GM12864 (cell line): ENCODE results near the gene GUSB.
"Not testable (repeated sequence)": the region's sequence is repeated elsewhere in the genome, so short reads cannot be mapped to it uniquely, and the experiment has no call there.

Experiments used
- DNase-seq: peaks from one replicate; pipeline ENCODE4 v3.0.0-alpha.2; 2011; ENCODE audit warnings: low read depth
- H3K4me3 ChIP-seq: 2 replicates; pipeline ENCODE4 v1.5.1; 2011; ENCODE audit warnings: mild to moderate bottlenecking, low read depth, low read length, control low read depth
- TF ChIP-seq, protein P1 (sequence below): IDR thresholded peaks from 2 replicates; pipeline ENCODE4 v1.5.1; 2011; ENCODE audit warnings: low read depth, mild to moderate bottlenecking, moderate library complexity, low read length, control low read depth, inconsistent platforms; ENCODE audit errors: missing control alignments

GUSB gene

DNA sequence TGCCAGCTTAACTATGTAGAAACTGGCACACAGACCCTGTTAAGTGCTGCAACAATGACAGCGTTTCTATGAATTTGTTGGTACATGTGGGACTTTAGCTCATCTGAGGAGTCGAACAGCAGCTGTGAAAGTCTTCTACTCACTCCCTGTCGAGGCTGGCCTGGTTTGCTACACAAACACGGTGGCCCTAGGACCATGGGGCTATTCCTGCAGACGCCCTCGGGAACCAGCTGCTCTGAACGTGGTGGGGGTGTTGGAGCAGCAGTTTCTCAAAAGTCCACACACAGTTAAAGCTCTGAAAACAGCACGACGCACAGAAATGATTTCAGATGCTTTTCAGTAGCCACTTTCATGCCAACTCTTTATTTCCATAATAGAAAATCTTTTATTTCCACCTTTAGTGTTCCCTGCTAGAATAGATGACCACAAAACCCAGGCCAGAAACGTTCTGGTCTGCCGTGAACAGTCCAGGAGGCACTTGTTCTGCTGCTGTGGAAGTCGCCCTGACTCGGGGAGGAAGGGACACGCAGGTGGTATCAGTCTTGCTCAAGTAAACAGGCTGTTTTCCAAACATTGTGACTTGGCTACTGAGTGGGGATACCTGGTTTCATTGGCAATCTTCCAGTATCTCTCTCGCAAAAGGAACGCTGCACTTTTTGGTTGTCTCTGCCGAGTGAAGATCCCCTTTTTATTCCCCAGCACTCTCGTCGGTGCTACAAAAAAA is 21.5 kb downstream of the GUSB start:
- no peak overlapping the region for H3K4me3 ChIP-seq
- no peak for DNase-seq
- TF ChIP-seq, protein P1, sequence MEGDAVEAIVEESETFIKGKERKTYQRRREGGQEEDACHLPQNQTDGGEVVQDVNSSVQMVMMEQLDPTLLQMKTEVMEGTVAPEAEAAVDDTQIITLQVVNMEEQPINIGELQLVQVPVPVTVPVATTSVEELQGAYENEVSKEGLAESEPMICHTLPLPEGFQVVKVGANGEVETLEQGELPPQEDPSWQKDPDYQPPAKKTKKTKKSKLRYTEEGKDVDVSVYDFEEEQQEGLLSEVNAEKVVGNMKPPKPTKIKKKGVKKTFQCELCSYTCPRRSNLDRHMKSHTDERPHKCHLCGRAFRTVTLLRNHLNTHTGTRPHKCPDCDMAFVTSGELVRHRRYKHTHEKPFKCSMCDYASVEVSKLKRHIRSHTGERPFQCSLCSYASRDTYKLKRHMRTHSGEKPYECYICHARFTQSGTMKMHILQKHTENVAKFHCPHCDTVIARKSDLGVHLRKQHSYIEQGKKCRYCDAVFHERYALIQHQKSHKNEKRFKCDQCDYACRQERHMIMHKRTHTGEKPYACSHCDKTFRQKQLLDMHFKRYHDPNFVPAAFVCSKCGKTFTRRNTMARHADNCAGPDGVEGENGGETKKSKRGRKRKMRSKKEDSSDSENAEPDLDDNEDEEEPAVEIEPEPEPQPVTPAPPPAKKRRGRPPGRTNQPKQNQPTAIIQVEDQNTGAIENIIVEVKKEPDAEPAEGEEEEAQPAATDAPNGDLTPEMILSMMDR, result no peak

DNA sequence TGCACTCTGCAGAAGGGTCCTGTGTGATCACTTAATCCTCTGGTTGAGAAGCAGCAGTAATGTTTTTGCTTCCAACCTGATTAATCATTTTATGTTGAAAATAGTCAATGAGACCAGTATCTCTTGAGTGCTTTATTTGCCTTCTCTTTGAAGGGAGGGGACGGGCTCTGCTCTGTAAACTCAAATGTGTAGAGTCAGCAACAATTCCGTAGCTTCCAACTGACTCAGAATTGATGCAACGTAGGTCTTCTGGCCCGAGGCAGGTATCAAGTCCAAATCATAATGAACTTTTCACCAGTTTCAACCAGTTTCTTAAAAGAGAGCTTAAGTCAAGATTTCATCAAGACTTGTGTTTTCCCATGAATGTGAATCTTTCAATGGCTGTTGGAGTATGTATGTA is 26.3 kb downstream of the GUSB start:
- TF ChIP-seq, protein P1, result no peak

DNA sequence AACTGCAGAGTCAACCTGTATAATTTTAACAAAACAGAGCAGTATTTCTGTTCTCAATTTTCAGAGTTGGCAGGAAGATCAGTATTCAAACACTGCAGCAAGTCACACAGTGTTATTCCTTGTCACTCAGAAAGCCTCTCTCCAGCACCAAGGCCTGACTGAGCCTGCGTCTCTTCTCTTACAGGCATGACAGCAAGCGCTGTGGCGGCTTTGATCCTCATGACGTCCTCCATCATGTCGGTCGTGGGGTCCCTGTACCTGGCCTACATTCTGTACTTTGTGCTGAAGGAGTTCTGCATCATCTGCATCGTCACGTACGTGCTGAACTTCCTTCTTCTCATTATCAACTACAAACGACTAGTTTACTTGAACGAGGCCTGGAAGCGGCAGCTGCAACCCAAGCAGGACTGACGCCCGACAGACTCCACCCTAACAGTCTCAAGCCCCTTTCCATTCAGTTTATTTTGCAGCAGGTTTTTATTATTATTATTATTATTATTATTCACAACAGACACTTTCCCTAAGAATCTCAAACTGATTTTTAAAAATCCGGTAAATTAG is 28.0 kb downstream of the GUSB start:
- no peak overlapping the region for H3K4me3 ChIP-seq
- TF ChIP-seq, protein P1, result no peak

More for the DNA sequence above, 26.3 kb downstream of the GUSB start:
- no peak for DNase-seq
- H3K4me3 ChIP-seq, result no peak overlapping the region

DNA sequence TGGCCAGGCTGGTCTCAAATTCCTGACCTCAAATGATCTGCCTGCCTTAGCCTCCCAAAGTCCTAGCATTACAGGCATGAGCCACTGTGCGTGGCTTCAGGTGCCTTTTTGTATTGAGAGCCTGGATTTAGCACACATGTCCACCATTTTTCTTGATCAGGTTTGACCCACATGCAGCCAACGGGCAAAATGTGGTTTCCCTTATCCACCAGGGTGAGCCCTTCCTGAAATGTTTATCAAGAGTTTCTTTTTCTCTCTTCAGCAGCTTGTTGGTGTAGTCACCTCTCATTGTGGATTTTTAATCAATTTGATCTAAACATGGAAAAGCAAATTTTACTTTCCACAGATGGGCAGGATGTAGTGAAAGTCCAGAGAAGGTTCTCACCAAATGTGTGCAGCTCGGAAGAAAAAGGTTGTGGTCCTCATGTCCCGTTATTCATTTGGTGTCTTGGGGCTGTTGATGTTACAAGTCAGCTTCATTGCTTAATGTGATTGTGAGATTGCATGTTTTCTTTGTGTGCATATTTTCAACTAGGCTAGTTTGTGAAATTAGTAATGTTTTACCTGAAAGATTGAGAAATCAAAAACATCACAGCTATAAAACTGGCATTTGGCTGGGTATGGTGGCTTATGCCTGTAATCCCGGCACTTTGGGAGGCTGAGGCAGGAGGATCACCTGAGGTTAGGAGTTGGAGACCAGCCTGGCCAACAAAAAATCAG is 28.9 kb downstream of the GUSB start:
- DNase-seq, result no peak
- TF ChIP-seq, protein P1, result no peak
- no peak overlapping the region for H3K4me3 ChIP-seq

More for the DNA sequence above, 28.0 kb downstream of the GUSB start:
- DNase-seq, result no peak

DNA sequence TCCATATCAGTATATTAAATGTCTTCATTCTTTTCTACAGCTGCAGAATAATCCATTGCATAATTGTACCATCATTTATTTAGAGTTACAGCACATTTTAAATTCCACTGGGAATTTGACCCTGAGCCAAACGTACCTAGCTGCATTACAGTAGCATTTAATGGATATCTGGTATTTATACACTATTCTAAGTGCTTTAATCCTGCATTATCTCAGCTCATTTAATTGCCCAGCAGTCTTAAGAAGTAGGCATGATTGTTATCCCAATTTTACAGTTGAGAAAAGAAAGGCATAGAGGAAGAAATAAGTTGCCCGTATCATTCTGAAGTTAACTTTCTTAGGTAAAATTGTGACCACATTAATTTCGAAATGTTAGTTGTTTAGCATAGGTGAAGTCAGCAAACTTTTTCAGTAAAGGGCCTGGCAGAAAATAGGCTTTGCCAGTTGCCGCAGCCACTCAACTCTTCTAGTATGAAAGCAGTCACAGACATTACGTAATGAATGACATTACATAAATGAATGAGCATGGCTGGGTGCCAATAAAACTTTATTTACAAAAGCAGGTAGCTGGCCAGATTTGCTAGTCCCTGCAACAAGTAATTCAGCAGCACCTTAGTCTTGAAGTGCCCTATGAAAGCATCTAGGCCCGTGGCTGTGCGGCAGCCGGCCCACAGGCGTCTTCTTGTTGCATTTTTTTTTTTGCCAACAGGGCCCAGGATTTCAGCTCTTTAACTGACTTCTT is 30.0 kb downstream of the GUSB start:
- H3K4me3 ChIP-seq, result no peak overlapping the region
- DNase-seq, result no peak
- TF ChIP-seq, protein P1, result no peak

DNA sequence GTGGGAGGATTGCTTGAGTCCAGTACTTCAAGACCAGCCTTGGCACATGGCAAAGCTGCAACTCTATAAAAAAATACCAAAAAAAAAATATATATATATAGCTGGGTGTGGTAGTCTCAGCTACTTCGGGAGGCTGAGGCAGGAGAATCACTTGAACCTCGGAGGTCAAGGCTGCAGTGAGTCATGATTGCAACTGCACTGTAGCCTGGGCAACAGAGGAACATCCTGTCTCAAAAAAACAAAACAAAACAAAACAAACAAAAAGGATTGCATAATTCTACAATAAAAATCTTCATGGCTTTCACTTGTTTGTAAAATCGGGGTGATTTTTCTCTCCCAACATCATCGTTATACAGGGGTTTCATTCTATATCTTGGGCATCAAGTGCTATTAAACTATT is 35.1 kb downstream of the GUSB start:
- no peak overlapping the region for H3K4me3 ChIP-seq
- no peak for DNase-seq
- TF ChIP-seq, protein P1, result no peak

DNA sequence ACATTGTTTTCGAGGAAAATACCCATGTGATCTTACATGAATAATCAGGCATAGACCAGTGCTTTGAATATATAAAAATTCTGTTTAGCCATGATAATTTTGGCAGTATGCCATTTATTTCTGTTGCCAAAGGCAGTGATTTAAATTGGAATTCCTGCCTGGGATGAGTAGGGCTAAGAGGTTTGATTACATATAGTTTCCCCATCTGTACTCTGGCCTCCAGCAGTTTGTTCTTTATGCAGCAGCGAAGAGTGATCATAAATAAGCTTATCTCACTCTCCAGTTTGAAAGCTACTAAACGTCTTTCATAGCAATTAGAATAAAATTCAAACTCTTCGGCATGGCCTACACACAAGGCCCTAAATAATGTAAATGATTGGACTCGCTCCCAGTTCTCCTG is 36.2 kb downstream of the GUSB start:
- H3K4me3 ChIP-seq, DNase-seq: not testable (repeated sequence)
